IPS DF 6.9 (cell line): ENCODE results near the gene ESM1.

Source experiments
- DNase-seq: peaks from one replicate; pipeline ENCODE4 v3.0.0-alpha.2; 2013; ENCODE audit warnings: low read depth, low spot score
- H3K27ac ChIP-seq: one replicate; pipeline ENCODE4 v1.5.1; 2013; ENCODE audit warnings: low read length, control low read depth
- H3K27me3 ChIP-seq: 2 replicates; pipeline ENCODE4 v1.6.1; 2013; ENCODE audit warnings: mild to moderate bottlenecking, low read length; ENCODE audit not compliant: control insufficient read depth, insufficient read depth
- H3K36me3 ChIP-seq: 2 replicates; pipeline ENCODE4 v1.6.1; 2013; ENCODE audit warnings: low read length; ENCODE audit not compliant: control insufficient read depth, insufficient read depth
- H3K4me1 ChIP-seq: 2 replicates; pipeline ENCODE4 v1.6.1; 2013; ENCODE audit warnings: low read length; ENCODE audit not compliant: control insufficient read depth, insufficient read depth
- H3K4me3 ChIP-seq: 2 replicates; pipeline ENCODE4 v1.5.1; 2013; ENCODE audit warnings: mild to moderate bottlenecking, low read length
- H3K9me3 ChIP-seq: 2 replicates; pipeline ENCODE4 v1.6.1; 2013; ENCODE audit warnings: low read length, inconsistent platforms; ENCODE audit not compliant: control insufficient read depth, insufficient read depth
- WGBS: extraction: QIAGEN DNeasy Blood & Tissue Kit; methylation state at CpG from one replicate; pipeline ENCODE4 v1.1.7; 2013; ENCODE audit warnings: mixed read lengths, missing lambda C conversion rate; ENCODE audit not compliant: insufficient read length, insufficient coverage; 5-methylcytosine and 5-hydroxymethylcytosine counted together

Gene ESM1

DNA sequence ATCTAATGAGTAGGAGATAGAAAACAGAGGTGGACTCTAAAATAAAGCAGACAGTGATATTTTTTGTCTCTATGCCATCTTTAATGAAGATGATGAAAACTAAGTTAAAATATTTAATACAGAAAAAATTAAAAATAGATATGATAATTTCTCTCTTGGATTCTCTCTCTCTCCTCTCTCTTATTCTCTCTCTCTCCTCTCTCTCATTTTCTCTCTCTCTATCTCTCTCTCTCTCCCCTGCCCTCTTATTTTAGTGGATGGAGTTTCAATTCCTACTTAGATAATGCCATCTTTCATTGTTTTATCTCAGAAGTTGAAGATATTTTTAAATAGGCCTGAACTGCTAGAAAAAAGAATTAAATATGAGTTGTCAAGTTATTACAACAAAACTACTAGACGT is 38.2 kb downstream of the ESM1 start:
- Histone ChIP-seq H3K36me3 (no peaks in the 10 kb centered on the region), H3K4me1 (no peaks in the 10 kb centered on the region), H3K4me3 (no peak overlapping the region), H3K27me3 (no peaks in the 10 kb centered on the region), H3K27ac (no peak overlapping the region), H3K9me3 (no peaks in the 10 kb centered on the region)
- DNase-seq = no peak
- no CpG with 5 or more reads among the region's 1 CpG for WGBS

DNA sequence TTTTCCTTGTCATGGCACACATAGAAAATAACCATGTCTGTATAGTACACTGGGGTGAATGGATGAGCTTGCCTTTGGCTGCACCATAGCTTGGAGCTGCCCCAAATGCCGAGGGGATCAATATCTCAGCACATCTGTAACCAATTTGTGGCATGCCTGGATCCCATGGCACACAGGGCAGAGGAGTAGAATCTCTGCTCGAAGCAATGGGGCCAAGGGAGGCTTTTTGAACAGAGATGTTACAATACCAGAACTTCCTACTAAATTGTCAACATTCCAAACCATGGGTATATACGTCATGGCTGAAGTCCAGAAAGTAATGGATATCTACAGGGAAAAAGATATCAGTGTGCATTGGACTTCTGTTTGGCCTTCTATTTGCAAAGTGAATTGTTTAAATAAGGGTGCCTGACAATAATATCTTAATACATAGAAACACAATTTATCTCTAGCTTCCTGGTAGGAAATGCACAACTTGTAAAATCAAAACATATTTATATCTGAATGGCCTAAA is 39.0 kb downstream of the ESM1 start:
- H3K27ac ChIP-seq = no peak overlapping the region
- no peaks in the 10 kb centered on the region for H3K4me1 ChIP-seq
- no peaks in the 10 kb centered on the region for H3K36me3 ChIP-seq
- H3K9me3 ChIP-seq = no peaks in the 10 kb centered on the region
- no CpG with 5 or more reads among the region's 3 CpGs for WGBS
- no peak overlapping the region for H3K4me3 ChIP-seq
- no peaks in the 10 kb centered on the region for H3K27me3 ChIP-seq
- DNase-seq = no peak

DNA sequence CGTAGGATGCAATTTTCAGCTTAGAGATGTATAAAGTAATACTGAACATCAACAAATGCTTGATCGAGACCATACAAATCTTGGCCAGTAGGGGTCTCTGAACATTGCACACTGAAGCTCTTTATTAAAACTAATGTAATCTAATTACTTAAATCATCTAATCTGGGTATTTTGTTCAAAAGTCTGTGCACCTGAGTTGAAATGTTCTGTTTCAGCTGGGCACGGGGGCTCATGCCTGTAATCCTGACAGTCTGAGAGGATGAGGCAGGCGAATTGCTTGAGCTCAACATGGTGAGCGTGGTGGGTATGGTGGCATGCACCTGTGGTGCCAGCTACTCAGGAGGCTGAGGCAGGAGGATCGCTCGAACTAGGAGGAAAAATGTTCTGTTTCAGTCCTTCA is 41.0 kb downstream of the ESM1 start:
- H3K27me3 ChIP-seq = no peaks in the 10 kb centered on the region
- no peaks in the 10 kb centered on the region for H3K36me3 ChIP-seq
- H3K4me3 ChIP-seq = no peak overlapping the region
- no peaks in the 10 kb centered on the region for H3K9me3 ChIP-seq
- no peak overlapping the region for H3K27ac ChIP-seq
- peak; percentile 9 for DNase-seq
- H3K4me1 ChIP-seq = no peaks in the 10 kb centered on the region
- no CpG with 5 or more reads among the region's 7 CpGs for WGBS

DNA sequence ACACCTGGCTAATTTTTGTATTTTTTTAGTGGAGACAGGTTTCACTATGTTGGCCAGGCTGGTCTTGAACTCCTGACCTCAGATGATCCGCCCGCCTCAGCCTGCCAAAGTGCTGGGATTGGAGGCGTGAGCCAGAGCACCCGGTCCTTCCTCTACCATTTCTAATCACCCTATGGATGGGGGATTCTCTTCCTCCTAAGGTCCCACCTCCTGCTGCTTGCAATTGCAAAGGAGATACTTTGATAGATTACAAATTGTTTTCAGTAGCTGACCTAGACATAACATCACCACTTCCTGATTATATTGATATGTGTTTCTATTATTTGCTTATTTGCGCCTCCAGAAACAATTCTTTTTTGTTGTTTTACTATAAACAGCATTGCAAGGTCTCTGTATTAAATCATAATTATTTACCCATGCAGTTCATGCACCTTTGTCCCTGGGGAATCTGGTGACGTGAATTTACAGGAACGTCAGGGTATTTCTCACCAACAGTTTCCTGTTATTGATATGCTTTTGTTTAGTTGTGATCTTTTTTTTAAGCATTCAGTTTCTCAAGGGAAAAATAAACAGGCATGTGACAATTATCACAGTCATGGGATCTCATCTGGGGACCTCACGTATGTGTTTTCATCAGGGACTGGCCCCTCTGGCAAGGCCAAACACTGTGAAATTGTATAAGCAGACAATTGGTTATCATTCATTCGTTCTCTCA is 43.2 kb downstream of the ESM1 start:
- no peaks in the 10 kb centered on the region for H3K27me3 ChIP-seq
- H3K36me3 ChIP-seq = no peaks in the 10 kb centered on the region
- H3K9me3 ChIP-seq = no peaks in the 10 kb centered on the region
- no peaks in the 10 kb centered on the region for H3K4me1 ChIP-seq
- DNase-seq = no peak
- no CpG with 5 or more reads among the region's 9 CpGs for WGBS
- no peak overlapping the region for H3K4me3 ChIP-seq
- no peak overlapping the region for H3K27ac ChIP-seq

DNA sequence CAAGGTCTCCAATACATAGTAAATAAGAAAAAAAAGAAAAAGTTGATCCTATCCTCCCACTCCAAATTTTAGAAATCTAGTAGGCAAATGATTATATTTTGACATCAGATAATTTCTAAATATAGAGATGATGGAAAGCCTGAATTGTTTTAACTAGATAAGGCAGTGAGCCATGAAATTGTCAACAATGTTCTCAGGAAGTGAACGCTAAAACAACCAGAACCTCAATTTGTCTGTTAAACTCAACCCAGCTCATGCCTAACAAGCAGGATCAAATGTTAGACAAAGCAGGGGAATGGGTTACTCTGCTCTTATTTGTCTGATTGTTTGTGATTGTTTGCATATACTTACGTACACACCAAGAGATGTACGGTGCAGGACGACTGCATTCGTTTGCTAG is 49.2 kb downstream of the ESM1 start:
- no peak for DNase-seq
- H3K4me1 ChIP-seq = peaks cover 3% of the 10 kb centered on the region; the same call in 1 of the 2 replicates
- H3K27ac ChIP-seq = no peak overlapping the region
- no peak overlapping the region for H3K4me3 ChIP-seq
- H3K9me3 ChIP-seq = no peaks in the 10 kb centered on the region
- no peaks in the 10 kb centered on the region for H3K36me3 ChIP-seq
- WGBS = no CpG with 5 or more reads among the region's 5 CpGs
- no peaks in the 10 kb centered on the region for H3K27me3 ChIP-seq

DNA sequence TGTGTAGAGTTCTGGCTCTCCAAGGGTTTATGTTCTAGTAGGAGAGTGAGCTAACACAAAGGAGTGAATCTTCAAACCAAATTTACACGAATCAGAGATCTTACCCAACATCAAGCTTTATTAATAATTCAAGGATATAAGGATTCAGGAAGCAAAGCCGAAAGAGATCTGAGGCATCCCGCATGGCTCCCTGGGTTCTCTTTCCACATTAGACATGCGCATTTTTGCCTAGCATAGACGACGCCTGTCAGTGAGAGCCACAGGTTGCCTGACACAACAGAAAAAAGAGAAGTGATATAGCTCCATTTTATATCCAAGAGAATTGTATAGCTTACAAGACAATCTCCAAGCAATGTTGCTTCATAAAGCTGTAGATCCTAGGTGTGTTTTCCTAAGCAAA is 52.6 kb downstream of the ESM1 start:
- no peak for DNase-seq
- WGBS = no CpG with 5 or more reads among the region's 6 CpGs
- peaks cover 3% of the 10 kb centered on the region; the same call in 1 of the 2 replicates for H3K4me1 ChIP-seq

DNA sequence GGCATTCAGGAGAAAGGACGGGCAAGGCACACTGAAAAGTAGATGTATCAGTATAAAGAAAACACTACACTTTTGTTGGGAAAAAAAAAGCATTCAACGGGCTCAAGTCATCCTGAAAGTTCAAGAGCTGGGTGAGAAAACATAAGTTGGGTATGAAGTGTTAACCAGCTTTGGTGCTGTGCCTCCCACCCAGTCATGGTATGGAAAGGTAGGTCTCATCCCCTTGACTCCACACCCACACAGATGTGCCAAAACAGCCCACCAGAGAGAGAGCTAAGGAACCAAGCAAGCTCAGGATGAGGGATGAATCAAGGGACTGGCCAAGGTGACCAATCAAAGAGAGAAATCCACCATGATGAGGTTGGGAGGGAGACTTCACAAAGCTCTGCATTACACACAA is 54.7 kb downstream of the ESM1 start:
- no CpG with 5 or more reads among the region's 2 CpGs for WGBS
- peaks cover 2% of the 10 kb centered on the region; the same call in 1 of the 2 replicates for H3K27me3 ChIP-seq
- no peak overlapping the region for H3K4me3 ChIP-seq
- no peaks in the 10 kb centered on the region for H3K36me3 ChIP-seq
- H3K9me3 ChIP-seq = no peaks in the 10 kb centered on the region
- no peak for DNase-seq
- no peak overlapping the region for H3K27ac ChIP-seq
- no peaks in the 10 kb centered on the region for H3K4me1 ChIP-seq

More for the DNA sequence above, 52.6 kb downstream of the ESM1 start:
- Histone ChIP-seq H3K27me3 (peaks cover 2% of the 10 kb centered on the region; the same call in 1 of the 2 replicates), H3K36me3 (no peaks in the 10 kb centered on the region), H3K27ac (no peak overlapping the region), H3K4me3 (no peak overlapping the region), H3K9me3 (no peaks in the 10 kb centered on the region)
